ENCODE measurements around the gene ITGB3BP. TPM values are rescaled to one million over a fixed set of nuclear protein-coding genes. Genes with fewer than 3 reads are reported as not detected.
A peak's percentile ranks its signal among the peaks of the same experiment; 100 is the strongest.
"Not testable (repeated sequence)": the region's sequence is repeated elsewhere in the genome, so short reads cannot be mapped to it uniquely, and the experiment has no call there.

ITGB3BP gene
- total RNA-seq, 1 donor, result 48.0 TPM

DNA sequence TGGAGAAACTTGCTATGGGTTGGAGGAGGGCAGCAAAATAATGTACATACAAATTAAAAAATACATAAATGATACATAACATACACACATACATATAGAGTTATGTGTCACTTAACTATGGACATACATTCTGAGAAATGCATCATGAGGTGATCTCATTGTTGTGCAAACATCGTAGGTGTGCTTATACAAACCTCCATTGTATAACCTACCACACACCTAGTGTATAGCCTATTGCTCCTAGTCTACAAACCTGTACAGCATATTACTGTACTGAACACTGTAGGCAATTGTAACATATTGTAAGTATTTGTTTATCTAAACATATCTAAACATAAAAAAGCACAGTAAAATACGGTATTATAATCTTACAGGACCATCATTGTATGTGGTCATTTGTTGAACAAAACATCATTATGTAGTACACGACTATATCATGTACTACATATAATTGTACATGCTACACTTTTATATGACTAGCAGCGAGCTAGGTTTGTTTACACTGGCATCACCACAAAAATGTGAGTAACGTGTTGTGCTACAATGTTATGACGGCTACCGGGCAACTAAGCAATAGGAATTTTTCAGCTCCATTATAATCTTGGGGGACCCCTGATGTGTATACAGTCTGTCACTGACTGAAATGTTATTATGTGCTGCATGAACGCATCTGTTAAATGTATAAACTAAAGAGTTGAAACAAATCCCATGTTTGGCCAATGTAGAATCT is 35.5 kb downstream of the ITGB3BP start:
- peak; percentile 20 for DNase-seq (ENCODE audit: low read depth)
- no peak overlapping the region for H3K4me3 ChIP-seq (ENCODE audit: low read depth, low read length)
- TF ChIP-seq, protein P1, sequence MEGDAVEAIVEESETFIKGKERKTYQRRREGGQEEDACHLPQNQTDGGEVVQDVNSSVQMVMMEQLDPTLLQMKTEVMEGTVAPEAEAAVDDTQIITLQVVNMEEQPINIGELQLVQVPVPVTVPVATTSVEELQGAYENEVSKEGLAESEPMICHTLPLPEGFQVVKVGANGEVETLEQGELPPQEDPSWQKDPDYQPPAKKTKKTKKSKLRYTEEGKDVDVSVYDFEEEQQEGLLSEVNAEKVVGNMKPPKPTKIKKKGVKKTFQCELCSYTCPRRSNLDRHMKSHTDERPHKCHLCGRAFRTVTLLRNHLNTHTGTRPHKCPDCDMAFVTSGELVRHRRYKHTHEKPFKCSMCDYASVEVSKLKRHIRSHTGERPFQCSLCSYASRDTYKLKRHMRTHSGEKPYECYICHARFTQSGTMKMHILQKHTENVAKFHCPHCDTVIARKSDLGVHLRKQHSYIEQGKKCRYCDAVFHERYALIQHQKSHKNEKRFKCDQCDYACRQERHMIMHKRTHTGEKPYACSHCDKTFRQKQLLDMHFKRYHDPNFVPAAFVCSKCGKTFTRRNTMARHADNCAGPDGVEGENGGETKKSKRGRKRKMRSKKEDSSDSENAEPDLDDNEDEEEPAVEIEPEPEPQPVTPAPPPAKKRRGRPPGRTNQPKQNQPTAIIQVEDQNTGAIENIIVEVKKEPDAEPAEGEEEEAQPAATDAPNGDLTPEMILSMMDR (IDR thresholded peaks at IDR 0.05; ENCODE audit: insufficient read depth, low read length), result no peak

DNA sequence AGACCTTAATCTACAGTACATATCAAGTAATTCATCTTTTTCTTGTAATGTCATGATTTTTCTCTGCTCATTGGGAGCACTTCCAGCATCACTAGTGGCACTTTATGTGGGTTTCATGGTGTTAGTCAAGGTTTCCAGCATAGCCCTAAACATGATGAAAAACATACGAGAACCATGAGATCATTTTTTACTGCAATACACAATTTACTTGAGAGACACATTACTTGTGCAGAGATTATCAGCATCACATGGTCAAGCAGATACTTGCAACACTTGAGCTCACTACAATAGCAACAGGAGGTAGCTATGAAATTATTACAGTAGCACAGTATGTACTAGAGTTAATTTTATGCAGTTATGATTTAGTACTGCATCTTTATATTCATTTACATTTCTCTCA is 36.4 kb downstream of the ITGB3BP start:
- no peak overlapping the region for H3K4me3 ChIP-seq (ENCODE audit: low read depth, low read length)
- TF ChIP-seq, protein P1 (IDR thresholded peaks at IDR 0.05; ENCODE audit: insufficient read depth, low read length), result no peak
- peak; percentile 6 for DNase-seq (ENCODE audit: low read depth)

DNA sequence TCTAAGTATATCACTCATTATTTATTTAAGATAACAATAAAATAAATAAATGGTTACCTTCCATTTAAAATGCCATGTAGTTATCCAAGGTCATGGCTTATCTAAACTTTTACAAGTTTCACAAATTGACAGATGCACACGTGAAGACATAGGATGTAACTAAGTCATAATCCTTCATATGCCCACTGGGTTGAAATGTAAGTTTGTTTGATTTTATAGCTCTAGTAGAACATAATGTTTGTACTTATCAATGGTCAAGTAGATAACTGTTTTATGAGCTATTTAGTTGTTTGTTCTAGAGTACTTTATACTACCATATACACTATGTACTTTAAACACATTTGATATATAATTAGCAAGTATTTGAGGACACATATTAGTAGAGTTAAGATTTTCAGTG is 43.0 kb downstream of the ITGB3BP start:
- DNase-seq (ENCODE audit: low read depth), result no peak
- H3K4me3 ChIP-seq (ENCODE audit: low read depth, low read length), result no peak overlapping the region
- TF ChIP-seq, protein P1 (IDR thresholded peaks at IDR 0.05; ENCODE audit: insufficient read depth, low read length), result no peak

DNA sequence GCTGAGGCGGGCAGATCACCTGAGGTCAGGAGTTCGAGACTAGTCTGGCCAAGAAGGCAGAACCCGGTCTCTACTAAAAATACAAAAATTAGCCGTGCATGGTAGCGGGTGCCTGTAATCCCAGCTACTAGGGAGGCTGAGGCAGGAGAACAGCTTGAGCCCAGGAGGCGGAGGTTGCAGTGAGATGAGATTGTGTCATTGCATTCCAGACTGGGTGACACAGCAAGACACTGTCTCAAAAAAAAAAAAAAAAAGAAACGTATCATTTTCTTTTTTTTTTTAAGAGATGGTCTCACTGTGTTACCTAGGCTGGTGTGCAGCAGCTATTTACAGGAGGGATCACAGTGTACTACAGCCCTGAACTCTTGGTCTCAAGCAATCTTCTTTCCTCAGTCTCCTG is 47.3 kb downstream of the ITGB3BP start:
- TF ChIP-seq, protein P1 (IDR thresholded peaks at IDR 0.05; ENCODE audit: insufficient read depth, low read length), result no peak
- no peak overlapping the region for H3K4me3 ChIP-seq (ENCODE audit: low read depth, low read length)
- no peak for DNase-seq (ENCODE audit: low read depth)

DNA sequence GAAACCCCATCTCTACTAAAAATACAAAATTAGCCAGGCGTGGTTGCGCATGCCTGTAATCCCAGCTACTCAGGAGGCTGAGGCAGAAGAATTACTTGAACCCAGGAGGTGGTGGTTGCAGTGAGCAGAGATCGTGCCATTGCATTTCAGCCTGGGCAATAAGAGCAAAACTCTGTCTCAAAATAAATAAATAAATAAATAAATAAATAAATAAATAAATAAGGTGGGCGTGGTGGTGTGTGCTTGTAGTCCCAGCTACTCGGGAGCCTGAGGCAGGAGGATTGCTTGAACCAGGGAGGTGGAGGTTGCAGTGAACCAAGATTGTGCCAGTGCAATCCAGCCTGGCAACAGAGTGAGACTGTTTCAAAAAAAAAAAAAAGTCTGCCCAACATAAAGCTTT is 54.3 kb downstream of the ITGB3BP start:
- DNase-seq (ENCODE audit: low read depth), result not testable (repeated sequence)

DNA sequence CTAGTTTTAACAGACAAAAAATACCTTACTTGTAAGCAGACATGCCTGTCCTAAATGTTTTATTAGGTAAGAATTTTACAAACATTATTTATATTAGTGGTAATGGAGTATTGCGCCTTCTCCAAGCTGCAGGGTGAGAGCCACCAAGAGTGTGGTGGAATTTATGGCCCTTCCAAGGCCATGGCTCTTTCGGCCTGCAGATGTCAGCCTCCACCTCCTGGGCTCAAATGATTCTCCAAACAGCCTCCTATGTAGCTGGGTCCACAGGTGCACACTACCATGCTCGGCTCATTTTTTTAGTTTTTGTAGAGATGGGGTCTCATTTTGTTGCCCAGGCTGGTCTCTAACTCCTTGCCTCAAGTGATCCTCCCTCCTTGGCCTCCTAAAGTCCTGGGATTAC is 56.3 kb downstream of the ITGB3BP start:
- no peak overlapping the region for H3K4me3 ChIP-seq (ENCODE audit: low read depth, low read length)
- TF ChIP-seq, protein P1 (IDR thresholded peaks at IDR 0.05; ENCODE audit: insufficient read depth, low read length), result peak; percentile 4
- no peak for DNase-seq (ENCODE audit: low read depth)

More for the DNA sequence above, 54.3 kb downstream of the ITGB3BP start:
- H3K4me3 ChIP-seq (ENCODE audit: low read depth, low read length), result not testable (repeated sequence)

DNA sequence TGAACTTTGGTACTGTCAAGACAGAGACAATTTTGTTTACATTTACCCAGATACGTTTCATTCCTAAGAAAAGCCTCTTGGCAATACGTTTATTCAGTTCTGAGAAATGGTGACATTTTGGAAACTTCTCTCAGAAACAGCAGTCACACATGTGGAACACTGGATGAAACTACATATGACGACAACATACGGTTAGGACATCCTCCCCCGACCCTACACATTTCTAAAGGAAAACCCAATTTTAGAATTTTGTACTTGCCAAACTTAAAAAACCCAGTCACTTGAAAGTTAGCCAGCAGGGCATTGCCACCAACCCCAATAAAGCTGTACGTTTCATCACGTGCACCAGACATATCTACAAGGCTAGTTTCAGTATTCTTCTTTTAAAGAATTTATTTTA is 56.8 kb downstream of the ITGB3BP start:
- TF ChIP-seq, protein P1 (IDR thresholded peaks at IDR 0.05; ENCODE audit: insufficient read depth, low read length), result no peak
- no peak overlapping the region for H3K4me3 ChIP-seq (ENCODE audit: low read depth, low read length)
- DNase-seq (ENCODE audit: low read depth), result no peak
